IPS DF 6.9 (cell line): Measurements from ENCODE around the gene POGK.

Experiments
- DNase-seq: peaks from one replicate; pipeline ENCODE4 v3.0.0-alpha.2; 2013; ENCODE audit warnings: low read depth, low spot score
- H3K27ac ChIP-seq: one replicate; pipeline ENCODE4 v1.5.1; 2013; ENCODE audit warnings: low read length, control low read depth
- H3K27me3 ChIP-seq: 2 replicates; pipeline ENCODE4 v1.6.1; 2013; ENCODE audit warnings: mild to moderate bottlenecking, low read length; ENCODE audit not compliant: control insufficient read depth, insufficient read depth
- H3K36me3 ChIP-seq: 2 replicates; pipeline ENCODE4 v1.6.1; 2013; ENCODE audit warnings: low read length; ENCODE audit not compliant: control insufficient read depth, insufficient read depth
- H3K4me1 ChIP-seq: 2 replicates; pipeline ENCODE4 v1.6.1; 2013; ENCODE audit warnings: low read length; ENCODE audit not compliant: control insufficient read depth, insufficient read depth
- H3K4me3 ChIP-seq: 2 replicates; pipeline ENCODE4 v1.5.1; 2013; ENCODE audit warnings: mild to moderate bottlenecking, low read length
- H3K9me3 ChIP-seq: 2 replicates; pipeline ENCODE4 v1.6.1; 2013; ENCODE audit warnings: low read length, inconsistent platforms; ENCODE audit not compliant: control insufficient read depth, insufficient read depth
- WGBS: extraction: QIAGEN DNeasy Blood & Tissue Kit; methylation state at CpG from one replicate; pipeline ENCODE4 v1.1.7; 2013; ENCODE audit warnings: mixed read lengths, missing lambda C conversion rate; ENCODE audit not compliant: insufficient read length, insufficient coverage; 5-methylcytosine and 5-hydroxymethylcytosine counted together

Gene POGK

DNA sequence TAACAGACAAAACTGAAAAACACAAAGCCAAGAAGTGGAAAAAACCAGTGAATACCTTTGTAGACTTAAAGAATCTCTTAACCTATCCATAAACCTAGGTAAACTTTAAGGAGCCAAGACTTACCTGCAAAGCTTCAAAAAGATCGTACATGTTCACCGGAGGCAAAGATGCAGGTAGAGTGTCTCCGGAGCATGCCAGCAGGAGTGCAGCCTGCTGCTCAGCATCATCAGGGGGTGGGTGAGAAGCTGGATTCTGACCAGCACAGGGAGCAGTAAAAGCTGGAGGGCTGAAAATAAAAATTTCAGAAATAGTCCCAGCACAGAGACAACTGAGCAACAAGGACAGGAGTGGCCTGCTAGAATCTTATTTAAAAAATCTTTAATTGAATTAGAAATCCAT is 18.7 kb downstream of the POGK start:
- no peak overlapping the region for H3K27ac ChIP-seq
- H3K27me3 ChIP-seq: no peaks in the 10 kb centered on the region
- peaks cover 4% of the 10 kb centered on the region; the same call in 1 of the 2 replicates for H3K4me1 ChIP-seq
- H3K36me3 ChIP-seq: peaks cover 7% of the 10 kb centered on the region; the same call in 1 of the 2 replicates
- no peaks in the 10 kb centered on the region for H3K9me3 ChIP-seq
- WGBS: no CpG with 5 or more reads among the region's 3 CpGs
- no peak overlapping the region for H3K4me3 ChIP-seq
- DNase-seq: no peak

- DNase-seq: no peak
- H3K27ac ChIP-seq: no peak overlapping the region
- no peaks in the 10 kb centered on the region for H3K9me3 ChIP-seq
- peaks cover 7% of the 10 kb centered on the region; the same call in 1 of the 2 replicates for H3K36me3 ChIP-seq
- no CpG with 5 or more reads among the region's 7 CpGs for WGBS
- H3K4me1 ChIP-seq: peaks cover 4% of the 10 kb centered on the region; the same call in 1 of the 2 replicates
- no peak overlapping the region for H3K4me3 ChIP-seq
- H3K27me3 ChIP-seq: no peaks in the 10 kb centered on the region
These were observed 19.6 kb downstream of the POGK start for GRCh38 chr1:166858726-166859419.

GRCh38 chr1:166859597-166859996 is 20.3 kb downstream of the POGK start:
- H3K27me3 ChIP-seq: no peaks in the 10 kb centered on the region
- no peak overlapping the region for H3K27ac ChIP-seq
- no CpG with 5 or more reads among the region's 5 CpGs for WGBS
- no peak overlapping the region for H3K4me3 ChIP-seq
- H3K36me3 ChIP-seq: peaks cover 7% of the 10 kb centered on the region; the same call in 1 of the 2 replicates
- H3K9me3 ChIP-seq: no peaks in the 10 kb centered on the region
- H3K4me1 ChIP-seq: peaks cover 4% of the 10 kb centered on the region; the same call in 1 of the 2 replicates
- DNase-seq: no peak

DNA sequence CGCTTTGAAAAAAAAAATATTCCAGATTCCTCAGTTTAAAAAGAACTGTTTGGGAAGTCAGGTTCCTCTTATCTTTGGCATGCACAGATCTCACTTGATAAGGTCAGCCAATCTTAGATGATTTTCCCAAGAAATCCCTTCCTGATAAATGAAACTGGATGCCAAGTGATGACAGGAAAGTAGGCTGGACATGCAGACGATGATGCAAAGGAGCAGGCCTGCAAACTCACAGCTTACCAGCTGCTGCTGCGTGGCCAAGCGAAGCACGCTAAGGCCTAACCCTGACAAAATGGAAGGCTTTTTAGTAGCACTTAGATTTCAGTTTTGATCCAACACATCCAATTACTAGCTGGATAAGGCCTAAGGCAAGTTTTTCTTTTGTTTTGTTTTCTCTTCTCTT is 26.7 kb downstream of the POGK start:
- H3K4me1 ChIP-seq: peaks cover 5% of the 10 kb centered on the region; the same call in 1 of the 2 replicates
- peaks cover 8% of the 10 kb centered on the region; the same call in 1 of the 2 replicates for H3K36me3 ChIP-seq
- H3K9me3 ChIP-seq: no peaks in the 10 kb centered on the region
- H3K27ac ChIP-seq: no peak overlapping the region
- no peak for DNase-seq
- no CpG with 5 or more reads among the region's 5 CpGs for WGBS
- no peaks in the 10 kb centered on the region for H3K27me3 ChIP-seq
- no peak overlapping the region for H3K4me3 ChIP-seq

DNA sequence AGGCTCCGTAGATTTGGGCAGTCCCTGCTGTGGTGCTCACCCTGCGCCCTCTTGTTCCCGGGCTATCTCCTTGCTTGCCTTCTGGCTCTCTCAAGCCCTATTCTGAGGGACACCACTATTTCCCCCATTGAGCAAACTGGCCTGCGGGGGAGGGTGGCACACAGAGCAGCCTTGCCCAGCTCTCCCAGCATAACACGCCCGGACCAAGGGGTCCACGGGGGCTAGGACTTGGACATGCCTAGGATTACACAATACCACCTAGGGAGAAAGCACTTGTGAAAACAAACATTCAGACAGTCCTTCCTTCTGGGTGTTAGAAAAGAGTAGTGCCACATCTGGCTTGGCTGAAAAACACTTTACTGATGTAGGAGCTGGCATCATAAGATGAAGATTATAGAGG is 29.4 kb downstream of the POGK start:
- DNase-seq: no peak
- Histone ChIP-seq H3K4me1 (peaks cover 3% of the 10 kb centered on the region; the same call in 1 of the 2 replicates), H3K27me3 (no peaks in the 10 kb centered on the region), H3K36me3 (peaks cover 4% of the 10 kb centered on the region; the same call in 1 of the 2 replicates), H3K4me3 (no peak overlapping the region), H3K9me3 (no peaks in the 10 kb centered on the region; the same call in 1 of the 2 replicates), H3K27ac (no peak overlapping the region)
- WGBS: no CpG with 5 or more reads among the region's 7 CpGs

GRCh38 chr1:166869318-166870099 is 30.2 kb downstream of the POGK start:
- WGBS: no CpG with 5 or more reads among the region's 3 CpGs
- Histone ChIP-seq H3K36me3 (peaks cover 4% of the 10 kb centered on the region; the same call in 1 of the 2 replicates), H3K9me3 (no peaks in the 10 kb centered on the region; the same call in 1 of the 2 replicates), H3K4me1 (peaks cover 3% of the 10 kb centered on the region; the same call in 1 of the 2 replicates), H3K27me3 (no peaks in the 10 kb centered on the region), H3K4me3 (no peak overlapping the region), H3K27ac (no peak overlapping the region)
- DNase-seq: no peak

GRCh38 chr1:166870584-166870983 is 31.3 kb downstream of the POGK start:
- peaks cover 3% of the 10 kb centered on the region; the same call in 1 of the 2 replicates for H3K4me1 ChIP-seq
- H3K27me3 ChIP-seq: no peaks in the 10 kb centered on the region
- no peak for DNase-seq
- WGBS: no CpG with 5 or more reads among the region's 4 CpGs
- no peaks in the 10 kb centered on the region; the same call in 1 of the 2 replicates for H3K9me3 ChIP-seq
- no peak overlapping the region for H3K27ac ChIP-seq
- no peak overlapping the region for H3K4me3 ChIP-seq
- H3K36me3 ChIP-seq: peaks cover 4% of the 10 kb centered on the region; the same call in 1 of the 2 replicates

GRCh38 chr1:166874464-166874863 is 35.2 kb downstream of the POGK start:
- no CpG with 5 or more reads among the region's 8 CpGs for WGBS
- no peaks in the 10 kb centered on the region for H3K27me3 ChIP-seq
- H3K27ac ChIP-seq: no peak overlapping the region
- peaks cover 3% of the 10 kb centered on the region; the same call in 1 of the 2 replicates for H3K4me1 ChIP-seq
- H3K36me3 ChIP-seq: no peaks in the 10 kb centered on the region
- no peak overlapping the region for H3K4me3 ChIP-seq
- no peak for DNase-seq
- H3K9me3 ChIP-seq: no peaks in the 10 kb centered on the region; the same call in 1 of the 2 replicates

GRCh38 chr1:166875302-166875733 is 36.0 kb downstream of the POGK start:
- no peak for DNase-seq
- Histone ChIP-seq H3K4me3 (peak overlapping the region; percentile 94), H3K4me1 (peaks cover 3% of the 10 kb centered on the region; the same call in 1 of the 2 replicates), H3K36me3 (no peaks in the 10 kb centered on the region), H3K9me3 (no peaks in the 10 kb centered on the region; the same call in 1 of the 2 replicates), H3K27ac (no peak overlapping the region), H3K27me3 (no peaks in the 10 kb centered on the region)
- WGBS: no CpG with 5 or more reads among the region's 8 CpGs
